Endothelial cell of umbilical vein (primary cell): ENCODE measurements around the gene CDC26. TPM values are rescaled to one million over a fixed set of nuclear protein-coding genes. Genes with fewer than 3 reads are reported as not detected.

Experiments used
- BruUV-seq: library from RNA; stranded (reverse); fragments of 400-500 nt; replicated peaks from 2 replicates; lab custom pipeline; 2021; lab: Mats Ljungman, UMichigan
- CTCF ChIA-PET: fragments of 300-600, 350-600 bp; sonication (Branson Sonifier 250); formaldehyde crosslinking; loops from one replicate; lab custom pipeline; 2021; ENCODE audit warnings: antibody characterized with exemption, inconsistent platforms; lab: Charles Lee
- POLR2A ChIA-PET: fragments of 300-600, 350-600 bp; sonication (Branson Sonifier 250); formaldehyde crosslinking; loops from one replicate; lab custom pipeline; 2021; ENCODE audit warnings: antibody characterized with exemption, inconsistent platforms; lab: Charles Lee
- DNase-seq: peaks from one replicate; pipeline ENCODE4 v3.0.0-alpha.2; 2011; ENCODE audit warnings: low read depth, low spot score
- FAIRE-seq: peaks from 2 replicates; lab custom pipeline; 2011; peaks lifted over from hg19 to GRCh38; lab: Jason Lieb, UNC
- H2AFZ ChIP-seq: 2 replicates; pipeline ENCODE4 v1.6.0; 2012; ENCODE audit warnings: low read depth, low read length, control low read depth, inconsistent platforms
- H3K27ac ChIP-seq: 2 replicates; pipeline ENCODE4 v1.5.1; 2011; ENCODE audit warnings: low read depth, mild to moderate bottlenecking, control low read depth, low read length, moderate library complexity; ENCODE audit not compliant: insufficient read depth
- H3K27me3 ChIP-seq, 2 experiments: 2 replicates each; pipeline versions ENCODE4 v1.6.0 to v1.6.1; 2011; ENCODE audit warnings: low read length in 2 of 2, mixed read lengths in 1 of 2; ENCODE audit not compliant: control insufficient read depth in 2 of 2, insufficient read depth in 2 of 2
- H3K36me3 ChIP-seq, 2 experiments: 2 replicates in 1 of 2; 3 replicates in 1 of 2; pipeline ENCODE4 v1.5.1; 2011; ENCODE audit warnings: low read length in 2 of 2, mild to moderate bottlenecking in 1 of 2, moderate library complexity in 1 of 2; ENCODE audit not compliant: control insufficient read depth in 2 of 2, insufficient read depth in 2 of 2; ENCODE audit errors: extremely low read depth in 1 of 2
- H3K4me1 ChIP-seq: 3 replicates; pipeline ENCODE4 v1.5.1; 2011; ENCODE audit warnings: mild to moderate bottlenecking, low read length; ENCODE audit not compliant: control insufficient read depth, insufficient read depth; ENCODE audit errors: extremely low read depth
- H3K4me2 ChIP-seq: 2 replicates; pipeline ENCODE4 v1.6.1; 2011; ENCODE audit warnings: low read length, control low read depth, mixed read lengths; ENCODE audit not compliant: insufficient read depth
- H3K4me3 ChIP-seq, 3 experiments: fragments of 200-600 bp in 1 of 3; sonication (generic), shearing (Covaris generic) in 1 of 3; replicated peaks in 1 of 3; 2 replicates each; pipeline ENCODE4 v1.5.1; 2011 to 2016; ENCODE audit warnings: control low read depth in 3 of 3, low read length in 3 of 3, mild to moderate bottlenecking in 2 of 3, inconsistent platforms in 1 of 3, low read depth in 1 of 3, moderate library complexity in 1 of 3; ENCODE audit not compliant: insufficient read depth in 1 of 3
- H3K79me2 ChIP-seq: 2 replicates; pipeline ENCODE4 v1.6.0; 2012; ENCODE audit warnings: low read length, inconsistent platforms; ENCODE audit not compliant: control insufficient read depth, insufficient read depth
- H3K9ac ChIP-seq: replicated peaks from 2 replicates; pipeline ENCODE3; 2011; ENCODE audit warnings: low read length, control low read depth; ENCODE audit not compliant: insufficient read depth; ENCODE audit errors: extremely low read depth
- H3K9me1 ChIP-seq: replicated peaks from 3 replicates; pipeline ENCODE4 v1.6.0; 2011; ENCODE audit warnings: mild to moderate bottlenecking, low read length; ENCODE audit not compliant: control insufficient read depth, insufficient read depth; ENCODE audit errors: extremely low read depth
- H3K9me3 ChIP-seq: replicated peaks from 2 replicates; pipeline ENCODE4 v1.5.1; 2012; ENCODE audit warnings: low read length, inconsistent platforms; ENCODE audit not compliant: control insufficient read depth, insufficient read depth
- H4K20me1 ChIP-seq: replicated peaks from 2 replicates; pipeline ENCODE3; 2011; ENCODE audit warnings: mild to moderate bottlenecking, low read length; ENCODE audit not compliant: control insufficient read depth, insufficient read depth; ENCODE audit errors: extremely low read depth
- CTCF ChIP-seq, 2 donors: IDR thresholded peaks; 1 replicate in 1 of 2; 2 replicates in 1 of 2; pipeline ENCODE4 v1.5.1; 2011; ENCODE audit warnings: low read length in 2 of 2, mild to moderate bottlenecking in 2 of 2, moderate library complexity in 2 of 2, control low read depth in 1 of 2, inconsistent platforms in 1 of 2, low read depth in 1 of 2; ENCODE audit not compliant: insufficient read depth in 1 of 2; ENCODE audit errors: extremely low read depth in 1 of 2
- EZH2 ChIP-seq: IDR thresholded peaks from 2 replicates; pipeline ENCODE4 v1.6.1; 2012; ENCODE audit warnings: borderline replicate concordance, low read depth, mild to moderate bottlenecking, moderate library complexity, low read length, inconsistent platforms; ENCODE audit not compliant: severe bottlenecking
- FOS ChIP-seq: IDR thresholded peaks from 2 replicates; pipeline ENCODE4 v1.6.1; 2011; ENCODE audit warnings: mild to moderate bottlenecking, low read length, moderate library complexity, borderline replicate concordance; ENCODE audit not compliant: insufficient read depth
- GATA2 ChIP-seq: IDR thresholded peaks from 2 replicates; pipeline ENCODE4 v1.7.0; 2011; ENCODE audit warnings: low read depth, mild to moderate bottlenecking, moderate library complexity, mixed read lengths, low read length; ENCODE audit not compliant: insufficient read length, insufficient read depth
- JUN ChIP-seq: IDR thresholded peaks from 2 replicates; pipeline ENCODE4 v1.6.1; 2011; ENCODE audit warnings: borderline replicate concordance, low read depth; ENCODE audit not compliant: insufficient read length, insufficient read depth
- MYC ChIP-seq: IDR thresholded peaks from one replicate; pipeline ENCODE4 v1.6.1; 2011; ENCODE audit warnings: mild to moderate bottlenecking, low read depth, low read length
- POLR2A ChIP-seq: IDR thresholded peaks from 2 replicates; pipeline ENCODE4 v1.6.1; 2012; ENCODE audit warnings: low read depth, mild to moderate bottlenecking, control low read depth, low read length
- POLR2AphosphoS5 ChIP-seq: IDR thresholded peaks from 2 replicates; pipeline ENCODE4 v1.6.1; 2012; ENCODE audit warnings: low read depth, mild to moderate bottlenecking, control low read depth, low read length, moderate library complexity; ENCODE audit not compliant: insufficient read depth
- dilution Hi-C: fragments of 300-500 bp; cut with MboI; formaldehyde crosslinking; loops from one replicate; pipeline ENCODE4 v1.15.0; 2019; ENCODE audit warnings: low sequenced_read_pairs; ENCODE audit not compliant: extremely low pct_ligation_motif_present
- intact Hi-C: fragments of 100-400 bp; cut with micrococcal nuclease; formaldehyde crosslinking; loops from one replicate; pipeline ENCODE4 v1.10.0; 2022
- polyA plus RNA-seq, 4 experiments: library from polyadenylated mRNA; depleted of rRNA in 3 of 4; stranded (reverse) in 3 of 4; unstranded in 1 of 4; fragments of >200 nt; gene quantifications; 2 replicates each; pipeline versions ENCODE4 v1.2.1 to v1.2.3, GENCODE V29; 2011 to 2012; ENCODE audit warnings: missing spikeins in 1 of 4
- total RNA-seq: library from RNA; stranded (reverse); gene quantifications from 2 replicates; pipeline ENCODE4 v1.2.3, GENCODE V29; 2021
- TF ChIP-seq, protein P1 (sequence below): IDR thresholded peaks from 2 replicates; pipeline ENCODE4 v1.6.1; 2011; ENCODE audit not compliant: insufficient read depth, insufficient read length

Gene CDC26
- total and polyA plus RNA-seq, 2 donors (not counting 3 experiments of a cell fraction or from before 2014, with no cell fraction given), result 25.7 to 36.9 TPM

DNA sequence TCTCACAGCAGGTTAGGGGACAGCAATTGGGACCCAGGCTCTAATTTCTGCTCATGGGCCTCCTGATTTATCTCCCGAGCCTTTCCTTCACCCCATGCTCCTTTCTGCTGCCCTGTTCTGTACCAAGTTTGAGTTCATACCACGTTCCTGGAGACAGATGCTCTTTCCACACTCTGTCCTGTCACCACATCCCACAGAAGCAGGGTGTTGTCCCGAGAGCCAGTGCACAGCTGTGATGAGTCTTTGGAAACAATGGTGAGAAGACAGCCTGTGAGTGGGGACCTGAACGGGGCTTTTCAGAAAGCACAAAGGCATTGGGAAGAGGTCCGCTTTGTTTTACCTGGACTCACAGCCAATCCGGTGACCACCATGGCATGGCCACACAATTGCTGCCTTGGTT, 47.3 kb upstream of the CDC26 start:
- Histone ChIP-seq H3K4me3 (no peak overlapping the region), H3K27me3 (peaks cover 5 to 11% of the 10 kb centered on the region in 2 experiments), H3K9me1 (no peaks in the 10 kb centered on the region), H3K79me2 (no peaks in the 10 kb centered on the region), H3K4me1 (no peaks in the 10 kb centered on the region), H3K9me3 (no peaks in the 10 kb centered on the region), H4K20me1 (no peaks in the 10 kb centered on the region), H2AFZ (no peak overlapping the region), H3K9ac (no peak overlapping the region), H3K36me3 (no peaks in the 10 kb centered on the region), H3K4me2 (no peak overlapping the region), H3K27ac (no peak overlapping the region)
- no TSS peak for BruUV-seq
- CTCF ChIA-PET, result no interaction called here
- DNase-seq (no peak), FAIRE-seq (no peak)
- no peak for TF ChIP-seq FOS
- TF ChIP-seq POLR2A, result no peak
- POLR2A ChIA-PET, result no interaction called here
- intact Hi-C loops, result no loop called here
- dilution Hi-C loops, result no loop called here

DNA sequence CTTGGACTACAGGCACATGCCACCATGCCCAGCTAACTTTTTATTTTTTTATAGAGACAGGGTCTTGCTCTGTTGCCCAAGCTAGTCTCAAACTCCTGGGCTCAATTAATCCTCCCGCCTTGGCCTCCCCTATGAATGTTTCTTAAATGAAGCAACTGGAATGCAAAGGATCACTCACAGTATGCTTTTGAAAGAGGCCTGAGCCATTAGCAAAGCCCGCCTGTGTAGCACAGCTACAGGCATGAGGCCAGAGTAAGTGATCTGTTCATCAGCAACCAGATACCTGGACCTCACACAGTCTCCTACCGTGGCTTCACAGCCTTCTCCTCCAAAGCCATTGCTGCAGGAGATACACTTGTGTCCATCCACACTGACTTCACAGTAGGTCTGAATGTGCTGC, 44.7 kb upstream of the CDC26 start:
- dilution Hi-C loops (no loop called here), intact Hi-C loops (no loop called here)
- Histone ChIP-seq H3K79me2 (no peaks in the 10 kb centered on the region), H3K9ac (no peak overlapping the region), H3K9me3 (no peaks in the 10 kb centered on the region), H3K36me3 (no peaks in the 10 kb centered on the region), H3K27me3 (peaks cover 5 to 11% of the 10 kb centered on the region in 2 experiments), H2AFZ (no peak overlapping the region), H3K4me2 (no peak overlapping the region), H3K4me3 (no peak overlapping the region), H3K4me1 (no peaks in the 10 kb centered on the region), H4K20me1 (no peaks in the 10 kb centered on the region), H3K9me1 (no peaks in the 10 kb centered on the region), H3K27ac (no peak overlapping the region)
- POLR2A ChIA-PET, result no interaction called here
- FAIRE-seq (peak; percentile 8), DNase-seq (no peak)
- TF ChIP-seq JUN (no peak), CTCF (IDR thresholded peaks at IDR 0.05; ENCODE audit: extremely low read depth in 1 of 2, insufficient read depth in 1 of 2, low read depth in 1 of 2, low read length in 2 of 2) (no peak), POLR2A (no peak), POLR2AphosphoS5 (no peak), FOS (no peak), MYC (no peak), GATA2 (no peak), EZH2 (no peak)
- TF ChIP-seq, protein P1, sequence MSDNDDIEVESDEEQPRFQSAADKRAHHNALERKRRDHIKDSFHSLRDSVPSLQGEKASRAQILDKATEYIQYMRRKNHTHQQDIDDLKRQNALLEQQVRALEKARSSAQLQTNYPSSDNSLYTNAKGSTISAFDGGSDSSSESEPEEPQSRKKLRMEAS, result no peak
- CTCF ChIA-PET, result no interaction called here
- no TSS peak for BruUV-seq
